SK-N-SH treated with all-trans-retinoic acid at 6 μM for 48 hours (cell line): ENCODE results near the gene DHRS1.

Experiments
- CREB5 ChIP-seq: fragments of 250-450 bp; sonication (Bioruptor Pico); IDR thresholded peaks from 2 replicates; pipeline ENCODE4 v1.5.1; 2020; ENCODE audit warnings: low read depth, mild to moderate bottlenecking, moderate library complexity
- SNAI2 ChIP-seq: fragments of 250-450 bp; sonication (Bioruptor Pico); IDR thresholded peaks from 2 replicates; pipeline ENCODE4 v1.5.0; 2020; ENCODE audit warnings: mild to moderate bottlenecking, moderate library complexity
- TSHZ2 ChIP-seq: fragments of 250-450 bp; sonication (Bioruptor Pico); IDR thresholded peaks from 2 replicates; pipeline ENCODE4 v1.5.0; 2020; ENCODE audit warnings: mild to moderate bottlenecking, moderate library complexity
- ZFP30 ChIP-seq: fragments of 450-650 bp; formaldehyde crosslinking; IDR thresholded peaks from 2 replicates; pipeline ENCODE4 v1.5.0; 2022; ENCODE audit warnings: mild to moderate bottlenecking, moderate library complexity

- TF ChIP-seq CREB5 (CRISPR knock-in tag) (no peak), TSHZ2 (CRISPR knock-in tag) (no peak), SNAI2 (CRISPR knock-in tag) (no peak), ZFP30 (CRISPR knock-in tag) (no peak)
These were observed 3.0 kb downstream of the DHRS1 start for GRCh38 chr14:24296341-24297157.
